OCI-LY7 (cell line): ENCODE data around the gene SLC25A40. TPM values are rescaled to one million over a fixed set of nuclear protein-coding genes. Genes with fewer than 3 reads are reported as not detected.
"Not testable (repeated sequence)": the region's sequence is repeated elsewhere in the genome, so short reads cannot be mapped to it uniquely, and the experiment has no call there.

Experiments used
- BruUV-seq: library from RNA; stranded (reverse); fragments of 400-500 nt; replicated peaks from 2 replicates; lab custom pipeline; 2021; lab: Mats Ljungman, UMichigan
- CTCF ChIA-PET: fragments of 300-600 bp; sonication (Branson Sonifier 250); formaldehyde crosslinking; loops from one replicate; lab custom pipeline; 2022; ENCODE audit warnings: antibody characterized with exemption; ENCODE audit not compliant: unreplicated experiment; lab: Charles Lee
- POLR2A ChIA-PET: fragments of 300-600 bp; sonication (Branson Sonifier 250); formaldehyde crosslinking; loops from one replicate; lab custom pipeline; 2022; ENCODE audit warnings: antibody characterized with exemption; lab: Charles Lee
- DNase-seq: peaks from one replicate; pipeline ENCODE4 v3.0.0-alpha.2; 2015; ENCODE audit warnings: low spot score
- H2AFZ ChIP-seq: fragments of 200-600 bp; sonication (generic), shearing (Covaris generic); 2 replicates; pipeline ENCODE4 v1.6.1; 2014; ENCODE audit warnings: mild to moderate bottlenecking, antibody characterized with exemption, low read length, moderate library complexity
- H3K27ac ChIP-seq: fragments of 200-600 bp; sonication (generic); 2 replicates; pipeline ENCODE4 v1.5.1; 2014; ENCODE audit warnings: mixed run types, low read depth, mild to moderate bottlenecking, moderate library complexity, low read length, inconsistent platforms; ENCODE audit not compliant: poor library complexity, severe bottlenecking
- H3K36me3 ChIP-seq: fragments of 200-600 bp; sonication (generic); 2 replicates; pipeline ENCODE4 v1.6.1; 2014; ENCODE audit warnings: mild to moderate bottlenecking, antibody characterized with exemption, low read length, moderate library complexity, mixed read lengths; ENCODE audit not compliant: insufficient read depth
- H3K4me1 ChIP-seq: fragments of 200-600 bp; sonication (generic); 2 replicates; pipeline ENCODE4 v1.5.1; 2014; ENCODE audit warnings: mild to moderate bottlenecking, low read length; ENCODE audit not compliant: insufficient read depth, poor library complexity, severe bottlenecking
- H3K4me2 ChIP-seq: fragments of 200-600 bp; sonication (generic); 2 replicates; pipeline ENCODE4 v1.6.1; 2014; ENCODE audit warnings: mild to moderate bottlenecking, low read length
- H3K4me3 ChIP-seq: fragments of 200-600 bp; sonication (generic); 2 replicates; pipeline ENCODE4 v1.5.1; 2014; ENCODE audit warnings: mild to moderate bottlenecking, low read depth, low read length; ENCODE audit not compliant: poor library complexity, severe bottlenecking
- H3K79me2 ChIP-seq: fragments of 200-600 bp; sonication (generic); 2 replicates; pipeline ENCODE4 v1.6.1; 2016; ENCODE audit warnings: low read depth, mild to moderate bottlenecking, low read length, moderate library complexity, mixed read lengths; ENCODE audit not compliant: insufficient read depth
- H3K9me2 ChIP-seq: fragments of 200-600 bp; sonication (generic); 2 replicates; pipeline ENCODE4 v1.6.1; 2016; ENCODE audit warnings: mild to moderate bottlenecking, low read length, mixed read lengths; ENCODE audit not compliant: insufficient read depth
- H3K9me3 ChIP-seq: fragments of 200-600 bp; sonication (generic); 2 replicates; pipeline ENCODE4 v1.6.1; 2014; ENCODE audit warnings: mild to moderate bottlenecking, mixed run types, low read length, mixed read lengths
- H4K20me1 ChIP-seq: fragments of 200-600 bp; sonication (generic); 2 replicates; pipeline ENCODE4 v1.6.1; 2014; ENCODE audit warnings: mild to moderate bottlenecking, antibody characterized with exemption, low read length, moderate library complexity, mixed read lengths; ENCODE audit not compliant: insufficient read depth
- CTCF ChIP-seq: fragments of 200-600 bp; sonication (generic); conservative IDR thresholded peaks from 2 replicates; pipeline ENCODE4 v1.5.1; 2014; ENCODE audit warnings: mild to moderate bottlenecking, antibody characterized with exemption, low read length, moderate library complexity, mixed read lengths
- EZH2phosphoT487 ChIP-seq: fragments of 200-600 bp; sonication (generic); IDR thresholded peaks from 2 replicates; pipeline ENCODE4 v1.6.1; 2018; ENCODE audit warnings: low read depth, borderline replicate concordance, mild to moderate bottlenecking, mixed run types, antibody characterized with exemption, low read length, moderate library complexity, mixed read lengths
- intact Hi-C: fragments of 100-400 bp; cut with micrococcal nuclease; formaldehyde crosslinking; loops from one replicate; pipeline ENCODE4 v1.10.0; 2022; ENCODE audit not compliant: unreplicated experiment
- total RNA-seq, 2 experiments: library from RNA; depleted of rRNA in 1 of 2; stranded (reverse); fragments of >200 nt in 1 of 2; shearing (Covaris generic) in 1 of 2; gene quantifications; 2 replicates each; pipeline ENCODE4 v1.2.3, GENCODE V29; 2014 to 2022

The SLC25A40 gene
- total RNA-seq, 2 experiments from 2014 or later = 21.0 to 53.6 TPM

GRCh38 chr7:87833130-87833529 is 43.0 kb downstream of the SLC25A40 start:
- H3K4me2 ChIP-seq = no peak overlapping the region
- peaks cover 39% of the 10 kb centered on the region for H3K36me3 ChIP-seq
- H4K20me1 ChIP-seq = no peaks in the 10 kb centered on the region
- intact Hi-C loops = no loop called here
- no TSS peak for BruUV-seq
- H3K4me1 ChIP-seq = no peaks in the 10 kb centered on the region
- no peak for DNase-seq
- H3K79me2 ChIP-seq = no peaks in the 10 kb centered on the region; the same call in 1 of the 2 replicates
- no peak overlapping the region for H2AFZ ChIP-seq
- no peak overlapping the region for H3K4me3 ChIP-seq
- ChIA-PET POLR2A (interaction anchor here (0.6 kb wide), 2 partner anchors 11 to 30 kb away, joined by 3 read pairs; no protein-coding TSS in a partner anchor), CTCF (no interaction called here)
- H3K27ac ChIP-seq = no peak overlapping the region
- TF ChIP-seq EZH2phosphoT487 (no peak), CTCF (no peak)
- 0 out of 2 replicates have a peak, but pooled peaks cover 4% of the 10 kb centered on the region for H3K9me3 ChIP-seq
- H3K9me2 ChIP-seq = no peaks in the 10 kb centered on the region

DNA sequence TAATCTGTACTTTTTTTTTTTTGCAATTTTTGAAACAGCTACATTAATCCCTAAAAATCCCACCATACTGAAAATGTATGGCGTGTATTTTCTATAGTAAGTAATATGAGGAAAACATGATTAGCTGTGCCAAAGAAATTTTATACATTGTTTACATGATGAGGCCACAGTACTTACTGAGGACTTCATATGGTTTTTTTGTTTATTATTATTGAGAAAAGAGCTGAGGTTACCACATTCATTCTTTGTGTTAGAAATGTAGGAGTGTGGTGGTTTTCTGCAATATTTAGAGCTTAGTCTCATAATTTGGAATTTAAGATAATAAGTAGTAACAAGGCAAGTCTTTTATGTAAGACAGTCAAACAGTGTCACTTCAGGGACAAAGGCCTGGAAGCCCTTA is 45.1 kb downstream of the SLC25A40 start:
- no TSS peak for BruUV-seq
- Histone ChIP-seq H3K36me3 (peaks cover 31% of the 10 kb centered on the region), H3K79me2 (no peaks in the 10 kb centered on the region; the same call in 1 of the 2 replicates), H2AFZ (no peak overlapping the region), H3K9me2 (no peaks in the 10 kb centered on the region), H4K20me1 (no peaks in the 10 kb centered on the region), H3K4me2 (no peak overlapping the region), H3K27ac (no peak overlapping the region), H3K9me3 (peaks cover 9% of the 10 kb centered on the region; the same call in 1 of the 2 replicates), H3K4me1 (no peaks in the 10 kb centered on the region), H3K4me3 (no peak overlapping the region)
- TF ChIP-seq EZH2phosphoT487 = no peak
- TF ChIP-seq CTCF = no peak
- intact Hi-C loops = no loop called here
- no peak for DNase-seq
- ChIA-PET CTCF (no interaction called here), POLR2A (interaction anchor here (0.5 to 0.7 kb wide), 3 partner anchors 55 to 1020 kb away, joined by 3 to 5 read pairs (median 4); no protein-coding TSS in a partner anchor)

DNA sequence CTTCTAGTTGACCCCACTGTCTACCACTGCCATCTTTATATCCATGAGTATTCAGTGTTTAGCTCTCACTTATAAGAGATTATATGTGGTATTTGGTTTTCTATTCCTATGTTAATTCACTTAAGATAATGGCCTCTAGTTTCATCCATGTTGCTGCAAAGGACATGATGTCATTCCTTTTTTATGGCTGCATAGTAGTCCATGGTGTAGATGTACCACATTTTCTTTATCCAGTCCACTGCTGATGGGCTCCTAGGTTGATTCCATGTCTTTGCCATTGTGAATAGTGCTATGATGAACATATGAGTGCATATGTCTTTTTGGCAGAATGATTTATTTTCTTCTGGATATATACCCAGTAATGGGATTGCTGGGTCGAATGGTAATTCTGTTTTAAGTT is 47.8 kb downstream of the SLC25A40 start:
- DNase-seq, CTCF ChIA-PET, H3K4me2 ChIP-seq, BruUV-seq, H3K9me2 ChIP-seq, H3K27ac ChIP-seq, H2AFZ ChIP-seq, H3K79me2 ChIP-seq, H3K4me3 ChIP-seq, H3K4me1 ChIP-seq, intact Hi-C loops, H4K20me1 ChIP-seq: not testable (repeated sequence)
- peaks cover 11% of the 10 kb centered on the region; the same call in 1 of the 2 replicates for H3K9me3 ChIP-seq
- H3K36me3 ChIP-seq = peaks cover 18% of the 10 kb centered on the region
- POLR2A ChIA-PET = interaction anchor here (1.4 kb wide), 1 partner anchor 9 kb away, joined by 7 read pairs; no protein-coding TSS in a partner anchor

DNA sequence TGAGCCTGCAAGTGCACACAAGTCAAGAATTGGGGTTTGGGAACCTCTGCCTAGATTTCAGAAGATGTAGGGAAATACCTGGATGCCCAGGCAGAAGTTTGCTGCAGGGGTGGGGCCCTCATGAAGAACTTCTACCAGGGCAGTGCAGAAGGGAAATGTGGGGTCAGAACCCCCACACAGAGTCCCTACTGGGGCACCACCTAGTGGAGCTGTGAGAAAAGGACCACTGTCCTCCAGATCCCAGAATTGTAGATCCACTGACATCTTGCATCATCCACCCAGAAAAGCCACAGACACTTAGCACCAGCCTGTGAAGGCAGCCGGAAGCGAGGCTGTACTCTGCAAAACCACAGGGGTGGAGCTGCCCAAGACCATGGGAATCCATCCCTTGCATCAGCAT is 50.8 kb downstream of the SLC25A40 start:
- intact Hi-C loops, H3K79me2 ChIP-seq, H3K27ac ChIP-seq, H3K4me3 ChIP-seq, CTCF ChIA-PET, DNase-seq, POLR2A ChIA-PET, H3K9me2 ChIP-seq, H4K20me1 ChIP-seq, H2AFZ ChIP-seq, H3K4me2 ChIP-seq, BruUV-seq, H3K4me1 ChIP-seq, H3K36me3 ChIP-seq: not testable (repeated sequence)
- peaks cover 11% of the 10 kb centered on the region; the same call in 1 of the 2 replicates for H3K9me3 ChIP-seq

- H2AFZ ChIP-seq, H3K36me3 ChIP-seq, CTCF ChIA-PET, H3K9me3 ChIP-seq, H3K9me2 ChIP-seq, H3K4me2 ChIP-seq, H4K20me1 ChIP-seq, intact Hi-C loops, H3K27ac ChIP-seq, H3K79me2 ChIP-seq, DNase-seq, POLR2A ChIA-PET, BruUV-seq, H3K4me1 ChIP-seq, H3K4me3 ChIP-seq: not testable (repeated sequence)
Measured at GRCh38 chr7:87822056-87822455, 54.1 kb downstream of the SLC25A40 start.
